HG03175 (cell line): Measurements from ENCODE around the gene ENPP6.
"Not testable (repeated sequence)": the region's sequence is repeated elsewhere in the genome, so short reads cannot be mapped to it uniquely, and the experiment has no call there.

ENCODE experiments used
- ATAC-seq: cut with Tn5 transposase; IDR thresholded peaks from one replicate; pipeline ENCODE4 v1.9.1; 2021; ENCODE audit warnings: mild to moderate bottlenecking, moderate library complexity; ENCODE audit not compliant: unreplicated experiment

The ENPP6 gene

GRCh38 chr4:184150102-184150839 lies 67.4 kb downstream of the ENPP6 start:
- no peak for ATAC-seq

- ATAC-seq, result no peak
These were observed 68.7 kb downstream of the ENPP6 start for GRCh38 chr4:184148738-184149637.

DNA sequence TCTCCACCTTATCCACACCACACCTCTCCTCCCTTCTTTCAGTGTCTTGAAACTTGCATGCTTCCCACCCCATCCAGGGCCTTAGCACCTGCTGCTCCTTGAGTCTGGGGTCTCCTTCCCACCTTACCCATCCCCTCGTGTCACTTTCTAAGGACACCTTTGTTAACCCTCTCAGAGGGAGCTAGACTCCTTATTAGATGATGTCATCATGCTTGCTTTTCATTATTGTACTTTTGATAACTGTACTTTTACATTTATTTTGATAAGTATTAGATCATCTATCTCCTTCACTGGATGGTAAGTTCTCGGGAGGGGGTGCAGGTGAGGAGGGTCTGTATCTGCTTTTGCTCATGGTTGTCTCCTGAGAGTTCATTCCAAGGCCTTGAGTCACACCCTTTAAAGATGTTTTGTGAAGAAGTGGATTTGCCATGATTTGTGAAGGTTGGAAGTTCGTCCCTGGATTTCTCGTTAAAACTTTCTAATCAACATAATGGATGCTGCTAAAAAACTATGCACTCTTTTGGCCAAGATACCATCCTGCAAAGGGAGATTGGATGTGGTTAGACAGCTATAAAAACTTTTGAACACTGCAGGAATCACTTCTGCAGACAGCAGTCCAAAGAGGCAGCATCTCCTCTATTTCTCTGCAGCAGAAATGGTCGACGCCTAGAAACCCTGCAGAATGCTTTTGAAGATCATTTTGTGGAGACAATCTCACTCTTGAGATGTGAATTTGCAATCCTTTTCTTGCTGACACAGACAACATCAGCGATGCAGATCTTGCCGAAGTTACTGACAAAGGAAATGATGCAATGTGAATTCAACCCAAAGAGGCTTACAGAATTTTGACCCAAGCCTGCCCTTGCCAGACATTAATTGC lies 69.6 kb downstream of the ENPP6 start:
- no peak for ATAC-seq

DNA sequence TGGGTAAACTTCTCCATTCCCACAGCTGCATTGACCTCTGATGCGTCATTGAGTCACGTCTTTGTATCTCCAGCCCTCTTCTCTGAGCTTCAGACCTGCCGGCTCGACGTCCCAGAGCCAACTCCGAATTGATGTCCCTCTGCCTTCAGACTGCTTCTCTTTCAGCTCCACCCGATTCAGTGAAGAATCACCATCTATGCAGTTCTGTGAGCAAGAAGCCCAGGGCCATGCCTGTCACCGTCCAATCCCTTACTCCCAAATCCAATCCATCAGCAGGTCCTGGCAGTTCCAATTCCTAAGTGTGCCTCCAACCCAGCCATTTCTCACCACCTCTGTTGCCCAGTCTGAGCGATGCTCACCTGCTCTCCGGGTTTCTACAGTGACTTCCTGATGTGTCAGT lies 70.7 kb downstream of the ENPP6 start:
- ATAC-seq, result no peak

DNA sequence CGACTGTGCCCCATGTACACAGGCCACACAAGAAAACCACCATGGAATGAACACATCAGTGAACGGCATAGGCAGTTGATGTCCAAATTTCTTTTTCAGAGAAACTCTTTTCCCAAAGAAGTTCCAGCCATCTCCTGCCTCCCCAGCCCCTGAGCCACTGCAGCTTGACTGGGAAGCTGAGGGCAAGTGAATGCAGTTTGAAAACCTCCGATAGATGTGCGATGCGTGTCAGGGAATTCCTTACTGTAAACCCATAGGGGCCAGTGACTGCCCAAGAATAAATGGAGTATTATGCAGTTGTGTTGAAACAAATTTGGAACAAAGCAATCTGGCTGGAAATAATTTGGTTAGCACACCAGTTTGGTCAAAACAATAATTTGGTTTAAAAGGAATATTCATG lies 72.1 kb downstream of the ENPP6 start:
- ATAC-seq, result no peak

- no peak for ATAC-seq
These were observed 73.7 kb downstream of the ENPP6 start for GRCh38 chr4:184143770-184144564.

DNA sequence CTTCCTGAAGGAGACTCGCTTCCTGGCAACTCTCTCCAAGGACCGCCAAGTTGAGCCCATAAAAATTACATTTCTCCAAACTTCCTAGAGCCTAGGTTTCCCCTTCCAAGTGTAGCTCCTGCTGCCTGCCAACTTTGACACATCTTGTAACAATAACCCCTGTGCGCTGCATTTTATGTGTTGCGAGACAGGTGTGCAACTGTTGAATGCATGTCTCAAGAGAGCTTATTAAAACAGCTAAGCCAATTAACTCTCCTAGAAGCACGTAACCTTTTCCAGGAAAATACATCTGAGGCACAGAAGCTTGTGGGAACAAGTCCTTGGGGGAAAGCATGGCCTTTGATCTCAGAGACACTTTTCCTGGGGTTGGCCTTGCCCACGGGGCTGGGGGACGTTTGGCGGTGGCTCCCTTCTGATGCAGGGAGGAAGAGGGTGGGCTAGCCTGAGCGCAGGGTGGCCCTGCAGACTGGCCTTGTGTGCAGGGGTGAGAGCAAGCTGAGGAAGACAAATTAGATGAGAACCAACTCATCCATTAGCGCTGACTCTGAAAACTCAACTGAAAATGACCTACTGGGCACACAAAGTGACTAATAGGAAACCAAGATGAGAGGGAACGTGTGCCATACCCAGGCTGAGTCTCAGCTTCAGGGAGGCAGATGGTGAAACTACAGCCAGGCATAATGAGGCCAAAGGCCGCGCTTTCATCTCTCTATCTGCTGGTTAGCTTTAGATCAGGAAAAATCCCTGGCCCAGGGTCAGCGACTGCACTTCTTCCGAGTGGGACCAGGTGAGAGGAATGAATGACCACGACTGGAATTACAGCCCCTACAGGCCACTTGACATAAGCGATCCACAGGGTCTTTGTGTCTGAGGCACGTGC lies 75.3 kb downstream of the ENPP6 start:
- no peak for ATAC-seq

DNA sequence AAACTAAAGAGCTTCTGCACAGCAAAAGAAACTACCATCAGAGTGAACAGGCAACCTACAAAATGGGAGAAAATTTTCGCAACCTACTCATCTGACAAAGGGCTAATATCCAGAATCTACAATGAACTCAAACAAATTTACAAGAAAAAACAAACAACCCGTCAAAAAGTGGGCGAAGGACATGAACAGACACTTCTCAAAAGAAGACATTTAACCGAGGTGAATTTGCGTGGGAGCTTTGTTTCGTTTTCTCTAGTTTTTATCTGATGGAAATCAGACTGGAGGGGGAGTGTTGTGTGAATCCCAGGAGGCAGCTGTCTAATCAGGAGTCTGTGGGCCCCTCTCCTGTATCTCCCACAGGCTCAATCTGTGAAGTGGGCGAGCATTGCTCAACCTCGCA lies 76.8 kb downstream of the ENPP6 start:
- not testable (repeated sequence) for ATAC-seq

GRCh38 chr4:184136525-184136924 lies 81.1 kb downstream of the ENPP6 start:
- no peak for ATAC-seq

- ATAC-seq, result no peak
These were observed 90.9 kb downstream of the ENPP6 start for GRCh38 chr4:184126800-184127199.

GRCh38 chr4:184122631-184123408 lies 94.9 kb downstream of the ENPP6 start:
- ATAC-seq, result no peak

DNA sequence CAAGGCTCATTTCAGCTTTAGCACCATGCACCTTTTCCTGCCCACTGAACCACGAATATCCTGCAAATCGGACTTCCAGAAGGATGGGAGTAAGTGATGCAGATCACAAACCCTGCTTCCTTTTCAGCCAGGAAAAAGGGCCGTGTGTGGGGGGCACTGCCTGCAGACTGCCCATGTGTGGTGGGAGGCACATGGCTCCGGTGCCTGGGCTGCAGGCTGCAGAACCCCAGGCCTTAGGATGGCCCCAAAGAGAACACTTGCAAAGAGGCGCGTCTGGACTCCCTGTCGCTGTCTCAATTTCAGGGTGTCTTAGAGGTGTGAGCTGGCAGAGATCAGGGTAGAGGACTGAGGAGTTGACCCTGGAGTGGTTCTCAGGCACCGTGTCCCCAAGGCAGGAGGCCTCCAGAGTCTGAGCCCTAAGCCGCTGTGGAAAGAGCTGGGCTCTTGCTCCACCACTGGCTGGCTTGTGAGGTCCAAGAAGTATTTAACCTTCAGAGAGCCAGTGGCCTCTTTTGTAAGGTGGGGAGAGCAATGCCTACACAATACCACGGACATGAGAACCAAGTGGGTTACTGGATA lies 97.0 kb downstream of the ENPP6 start:
- no peak for ATAC-seq

DNA sequence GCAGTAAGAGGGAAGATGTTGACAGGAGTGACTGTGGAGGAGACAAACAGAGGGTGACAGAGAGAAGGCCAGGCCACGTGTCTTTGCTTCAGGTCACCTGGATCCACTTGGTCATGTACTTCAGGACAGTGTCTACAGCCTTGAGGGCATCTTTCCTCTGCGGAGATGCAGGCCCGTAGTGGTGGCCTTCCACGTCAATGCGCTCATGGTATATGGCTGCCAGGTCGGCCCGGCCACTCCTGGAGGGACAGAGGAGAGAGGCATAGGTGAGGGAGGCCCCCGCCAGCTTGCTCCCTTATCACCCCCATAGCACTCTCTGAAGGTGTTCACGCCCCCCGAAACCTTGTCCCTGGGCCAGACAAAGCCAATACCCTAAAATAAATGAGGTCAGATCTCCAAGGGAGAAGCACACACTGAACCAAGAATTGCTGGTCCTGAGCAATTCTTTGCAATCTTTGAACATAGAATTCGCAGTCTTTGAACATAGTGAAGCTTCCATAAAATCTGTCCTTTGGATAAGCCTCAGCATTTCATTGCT lies 99.9 kb downstream of the ENPP6 start:
- ATAC-seq, result no peak

- ATAC-seq, result no peak
These were observed 102.3 kb downstream of the ENPP6 start for GRCh38 chr4:184115399-184115798.

GRCh38 chr4:184114431-184114830 lies 103.2 kb downstream of the ENPP6 start:
- no peak for ATAC-seq

- ATAC-seq, result no peak
These were observed 105.6 kb downstream of the ENPP6 start for GRCh38 chr4:184112006-184112550.

- ATAC-seq, result no peak
These were observed 106.3 kb downstream of the ENPP6 start for GRCh38 chr4:184111233-184111832.
